NCI-H1092 (cell line): ENCODE measurements around the gene CSMD2.

ENCODE experiments used
- DNase-seq: peaks from one replicate; lab custom pipeline; 2025; lab: John Stamatoyannopoulos, UW

CSMD2 gene

GRCh38 chr1:33713058-33713877 is 451.8 kb downstream of the CSMD2 start:
- DNase-seq = no peak

DNA sequence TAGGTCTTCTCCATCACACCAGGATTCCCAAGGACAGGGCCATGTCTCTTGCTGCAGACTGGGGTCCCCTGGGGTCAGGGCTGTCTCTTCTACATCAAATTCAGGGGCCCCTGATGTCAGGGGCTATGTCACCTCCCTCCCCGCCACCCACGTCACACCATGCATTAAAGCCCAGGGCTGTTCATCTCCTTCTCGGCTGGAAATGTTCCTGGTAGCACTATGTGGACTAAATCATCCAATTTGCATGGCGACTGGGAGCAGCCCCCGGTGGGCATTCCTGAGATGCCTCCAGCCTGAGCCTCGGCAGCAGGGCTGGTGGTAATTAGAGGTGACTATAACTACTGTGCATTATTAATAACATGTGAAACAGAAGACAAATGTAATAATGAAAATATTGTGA is 452.8 kb downstream of the CSMD2 start:
- DNase-seq = no peak

DNA sequence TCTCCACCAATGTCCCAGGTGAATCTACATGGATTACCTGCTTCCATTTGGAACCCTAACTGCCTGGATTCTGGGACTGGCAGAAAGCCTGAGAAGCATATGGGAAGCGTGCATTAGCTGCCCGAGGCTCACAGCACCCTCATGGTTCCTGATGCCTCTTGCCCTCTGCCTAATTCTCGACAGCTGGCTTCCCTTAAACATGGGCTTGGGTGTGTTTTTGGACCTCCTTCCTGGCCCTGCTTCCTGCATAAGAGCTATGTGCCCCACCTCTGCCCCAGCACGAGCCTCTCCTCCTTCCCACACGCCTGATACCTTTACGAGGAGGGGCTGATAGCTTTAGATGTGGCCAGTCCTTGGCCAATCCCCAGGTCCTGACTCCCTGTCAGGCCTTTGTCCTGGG is 453.5 kb downstream of the CSMD2 start:
- DNase-seq = no peak

- DNase-seq = no peak
These were observed 454.1 kb downstream of the CSMD2 start for GRCh38 chr1:33710967-33711366.

GRCh38 chr1:33709783-33710718 is 455.0 kb downstream of the CSMD2 start:
- no peak for DNase-seq

GRCh38 chr1:33709174-33709782 is 455.8 kb downstream of the CSMD2 start:
- DNase-seq = no peak

GRCh38 chr1:33706634-33707255 is 458.3 kb downstream of the CSMD2 start:
- no peak for DNase-seq

- DNase-seq = no peak
These were observed 461.6 kb downstream of the CSMD2 start for GRCh38 chr1:33703464-33703863.

GRCh38 chr1:33698361-33699035 is 466.5 kb downstream of the CSMD2 start:
- DNase-seq = no peak

DNA sequence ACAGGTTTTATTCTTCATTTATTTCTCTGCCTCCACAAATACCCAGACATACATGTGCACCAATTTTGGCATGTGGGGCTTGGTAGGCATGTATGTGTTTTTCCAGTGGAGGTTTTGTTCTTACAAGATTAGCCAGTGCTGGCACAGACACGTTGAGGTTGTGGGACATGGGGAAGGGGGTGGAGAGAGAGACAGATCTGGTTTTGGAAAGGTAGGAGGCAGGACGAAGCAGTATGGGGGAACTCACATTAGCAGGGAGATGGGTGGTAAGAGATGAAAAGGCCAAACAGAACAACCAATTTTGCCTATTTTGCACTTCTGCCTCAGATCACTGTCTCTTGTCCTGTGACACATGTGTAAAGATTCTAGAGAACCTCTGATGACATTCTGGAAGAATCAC is 467.2 kb downstream of the CSMD2 start:
- no peak for DNase-seq

DNA sequence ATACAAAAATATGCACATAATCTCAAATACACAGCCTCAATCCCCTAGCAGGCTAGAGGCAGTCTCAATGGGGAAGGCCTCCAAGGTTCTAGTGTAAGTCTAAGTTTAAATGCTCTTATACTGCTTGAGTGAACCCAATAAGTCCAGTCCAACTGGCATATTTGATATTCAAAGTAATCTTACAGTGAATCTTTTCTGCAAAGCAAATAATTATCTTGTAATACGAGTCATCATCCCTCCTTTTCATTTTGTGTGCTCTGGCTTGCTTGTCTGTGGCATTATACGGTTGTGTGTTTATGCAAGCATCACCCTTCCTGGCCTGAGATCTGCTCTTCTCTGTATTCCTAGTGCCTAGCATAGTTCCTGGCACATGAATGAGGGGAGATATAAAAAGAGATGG is 468.1 kb downstream of the CSMD2 start:
- no peak for DNase-seq

DNA sequence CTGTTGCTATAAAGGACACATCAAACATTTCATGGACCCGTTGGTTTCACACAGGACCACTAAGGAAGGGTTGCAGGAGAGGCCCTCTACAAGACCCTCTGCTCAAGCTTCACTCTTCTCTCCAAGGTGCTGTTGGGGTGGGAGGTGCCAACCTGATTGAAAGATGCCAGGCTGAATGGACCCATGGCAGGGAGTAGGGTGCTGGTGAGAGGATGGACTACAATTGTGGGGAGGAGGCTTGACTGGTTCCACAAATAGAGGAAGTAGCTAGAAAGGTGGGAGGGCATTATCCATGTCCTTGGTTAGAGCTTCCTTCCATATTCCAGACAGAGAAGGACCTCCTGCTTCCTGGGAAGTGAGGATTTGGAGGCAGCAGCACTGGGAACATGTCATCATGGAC is 468.7 kb downstream of the CSMD2 start:
- DNase-seq = no peak

DNA sequence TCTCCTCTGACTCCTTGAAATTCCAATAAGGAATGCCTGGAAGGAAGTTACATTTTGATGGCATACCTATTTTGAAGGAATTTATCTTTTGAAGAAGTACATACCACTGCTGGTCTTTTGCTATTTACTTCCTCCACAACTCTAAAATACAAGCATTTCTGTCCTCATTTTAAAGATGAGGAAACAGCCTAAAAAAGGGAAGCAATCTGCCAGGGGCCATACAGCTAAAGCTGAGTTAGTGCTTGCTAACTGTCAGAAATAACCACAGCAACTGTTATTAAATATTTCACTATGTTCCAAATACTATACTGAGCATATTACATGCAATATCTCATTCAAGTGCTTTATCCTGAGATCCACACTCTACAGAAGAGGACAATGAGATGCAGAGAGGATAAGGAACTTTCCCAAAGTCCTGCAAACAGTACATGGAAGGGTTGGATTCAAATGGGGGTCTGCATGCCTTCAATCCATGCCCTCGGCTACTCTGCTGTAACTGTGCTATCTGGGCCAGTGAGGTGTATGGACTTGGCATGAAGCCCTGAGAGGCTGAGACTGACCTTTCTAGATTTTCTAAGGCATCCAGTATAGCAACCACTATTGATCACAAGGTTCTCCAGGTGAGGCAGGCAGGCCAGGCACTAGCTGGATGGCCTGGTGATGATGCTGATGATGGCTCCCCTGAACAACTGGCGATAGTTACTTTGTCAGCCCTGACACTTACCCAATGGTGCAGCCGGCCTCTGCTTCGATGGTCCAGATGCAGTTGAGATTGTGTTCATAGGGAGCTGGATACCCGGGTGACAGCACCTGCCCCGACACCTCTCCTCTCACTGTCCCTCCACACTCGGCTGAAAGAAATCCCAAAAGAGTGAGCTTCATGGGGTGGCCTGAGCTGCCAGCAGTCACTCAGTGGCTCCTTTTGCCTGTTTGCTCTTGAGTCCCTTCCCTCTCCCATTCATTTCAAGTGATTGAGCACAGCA is 472.5 kb downstream of the CSMD2 start:
- DNase-seq = no peak

DNA sequence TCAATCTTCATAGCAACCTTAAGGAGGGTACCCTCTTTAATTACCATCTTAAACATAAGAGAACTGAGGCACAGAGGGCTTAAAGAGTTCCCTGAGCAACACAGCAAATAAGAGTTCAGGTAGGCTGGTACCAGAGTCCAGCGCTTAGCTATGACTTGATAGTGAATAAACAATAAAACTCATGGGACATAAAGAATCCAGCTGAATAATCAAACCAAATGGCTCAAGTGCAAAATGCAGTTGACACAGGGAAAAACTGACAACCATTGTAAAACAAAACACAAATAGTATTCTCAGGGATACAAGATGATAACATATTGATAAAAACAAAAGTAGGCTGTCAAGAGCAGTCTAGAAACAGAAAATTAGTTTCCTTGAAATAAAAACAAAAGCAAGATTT is 478.0 kb downstream of the CSMD2 start:
- DNase-seq = no peak

DNA sequence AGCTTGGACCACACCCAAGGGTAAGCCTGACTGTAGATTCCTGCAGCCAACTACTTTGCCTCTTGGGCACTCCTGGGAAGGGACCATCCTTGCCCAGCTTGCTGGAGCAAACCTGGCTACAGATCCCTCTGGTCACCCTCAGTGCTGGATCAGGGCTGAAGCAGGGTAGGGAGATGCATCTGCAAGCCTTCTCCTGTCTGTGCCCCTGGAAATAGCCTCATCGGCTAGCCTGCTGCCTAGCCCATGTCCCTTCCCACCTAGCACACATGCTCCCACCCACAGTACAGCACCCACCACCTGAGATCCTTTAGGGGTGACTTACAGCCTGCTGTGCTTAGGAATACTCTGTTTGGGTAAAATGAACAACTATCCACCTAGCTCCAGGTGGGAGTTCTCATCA is 478.5 kb downstream of the CSMD2 start:
- no peak for DNase-seq

DNA sequence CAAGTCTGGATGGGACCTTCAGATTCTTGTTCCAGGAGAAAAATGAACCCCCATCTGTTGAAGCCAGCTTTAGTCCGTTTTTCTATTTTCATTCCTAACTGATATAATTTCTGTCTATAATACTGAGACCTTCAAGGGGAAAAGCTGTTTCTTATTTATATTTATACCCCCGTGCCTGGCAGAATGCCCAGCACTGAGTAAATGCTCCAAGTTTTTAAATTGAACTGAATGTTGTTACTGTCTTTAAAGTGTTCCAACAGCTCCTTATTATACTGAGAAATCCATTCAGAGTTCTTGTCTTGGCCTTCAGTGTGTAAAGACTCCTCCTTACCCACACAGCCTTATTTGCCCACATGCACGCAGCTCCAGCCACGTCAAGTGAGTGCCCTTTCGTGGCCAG is 479.8 kb downstream of the CSMD2 start:
- no peak for DNase-seq

DNA sequence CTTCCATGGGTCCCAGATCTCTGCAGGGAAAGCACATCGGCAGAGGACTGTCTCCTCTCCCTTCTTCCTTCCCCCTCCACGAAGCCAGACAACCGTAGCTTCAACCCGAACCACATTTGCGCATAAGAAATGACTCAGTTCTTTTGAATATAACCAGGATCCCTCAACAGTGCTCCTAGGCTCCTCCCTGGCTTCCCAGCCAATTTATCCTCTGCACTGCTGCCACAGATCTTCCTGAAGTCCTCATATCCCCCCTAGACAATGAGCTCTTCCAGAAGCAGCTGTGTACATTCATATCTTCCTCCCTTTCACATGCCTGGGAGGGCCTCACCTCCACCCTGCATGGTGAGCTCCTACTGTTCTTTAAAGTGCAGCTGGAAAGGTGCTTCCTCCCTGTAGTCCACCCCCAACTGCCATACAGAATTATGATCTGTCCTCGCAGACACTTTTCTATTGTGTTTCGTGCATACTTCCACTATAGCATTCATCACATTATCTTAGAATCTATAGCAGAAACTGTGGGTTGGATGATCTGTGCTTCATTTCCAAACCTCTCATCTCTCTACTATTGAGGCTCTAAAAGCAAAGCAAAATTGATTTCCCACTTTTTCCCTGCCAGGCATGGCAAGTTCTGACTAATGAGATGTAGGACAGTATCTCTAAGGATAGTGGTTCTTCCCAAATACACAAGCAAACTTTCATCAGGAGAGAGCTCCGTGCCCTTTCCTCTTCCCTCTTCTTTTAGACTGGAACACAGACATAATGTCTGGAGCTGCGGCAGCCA is 480.4 kb downstream of the CSMD2 start:
- no peak for DNase-seq

DNA sequence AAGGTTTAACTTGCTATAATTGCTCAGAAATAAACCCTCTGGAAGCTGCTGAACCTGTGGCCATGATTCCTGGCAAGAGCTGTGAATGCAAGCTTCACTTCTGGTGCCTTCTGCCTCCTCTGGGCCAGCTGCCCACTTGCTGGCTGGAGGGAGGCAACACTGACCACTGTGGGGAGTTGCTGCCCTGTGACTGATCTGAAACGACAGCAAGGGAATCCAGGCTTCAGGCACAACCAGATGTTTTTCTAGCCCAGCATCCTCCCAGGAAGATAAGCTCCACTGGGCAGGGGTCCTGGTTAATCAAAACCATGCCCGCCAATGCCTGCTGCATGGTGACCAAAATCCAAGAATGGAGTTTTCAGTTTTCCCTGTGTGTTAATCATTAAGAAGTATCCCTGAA is 481.1 kb downstream of the CSMD2 start:
- DNase-seq = no peak

DNA sequence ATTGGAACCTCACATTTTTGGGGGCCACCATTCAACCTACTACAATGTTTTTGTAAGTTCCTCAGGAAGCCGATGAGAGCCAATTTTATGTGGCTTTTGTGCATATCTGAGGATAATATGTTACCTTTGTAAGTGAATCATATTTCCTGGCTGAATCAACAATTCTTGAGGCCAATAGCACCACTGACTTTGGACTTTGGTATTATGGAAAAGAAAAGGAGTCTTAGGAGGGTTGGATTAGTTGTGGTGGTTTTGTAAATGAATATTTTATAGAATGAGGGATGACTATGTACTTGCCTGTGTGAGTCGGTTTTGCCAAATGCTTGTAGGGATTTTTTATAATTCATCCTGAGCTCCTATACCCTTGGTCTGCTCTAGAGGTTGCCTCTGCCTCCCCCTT is 482.7 kb downstream of the CSMD2 start:
- no peak for DNase-seq
